K562 (cell line): ENCODE data around the gene TARP.

Experiments used
- ATAC-seq: fragments of 200-7000 bp; cut with Tn5 transposase; 3 replicates; pipeline ENCODE4 v1.9.1; 2020; ENCODE audit warnings: moderate library complexity
- BruUV-seq: library from RNA; stranded (reverse); fragments of 400-500 nt; replicated peaks from 2 replicates; lab custom pipeline; 2021; lab: Mats Ljungman, UMichigan
- CTCF ChIA-PET: fragments of 300-600 bp; formaldehyde crosslinking; extraction: SDS; loops from one replicate; lab custom pipeline; 2021; ENCODE audit warnings: low intra/inter-chr PET ratio; lab: Yijun Ruan, JAX
- POLR2A ChIA-PET: fragments of 300-600, 350-650 bp; sonication (Branson Sonifier 250); formaldehyde crosslinking; extraction: SDS; loops from one replicate; lab custom pipeline; 2021; ENCODE audit warnings: antibody characterized with exemption, inconsistent platforms; lab: Yijun Ruan, JAX
- DNase-seq, 4 experiments: peaks; one replicate each; pipeline versions ENCODE4 v3.0.0 to v3.0.0-alpha.2; 2011 to 2018; ENCODE audit warnings: low spot score in 3 of 4, mixed read lengths in 3 of 4; ENCODE audit errors: extremely low read depth in 1 of 4
- FAIRE-seq: peaks from 2 replicates; lab custom pipeline; 2011; peaks lifted over from hg19 to GRCh38; lab: Jason Lieb, UNC
- H2AFZ ChIP-seq: 2 replicates; pipeline ENCODE4 v1.6.0; 2011; ENCODE audit warnings: low read depth, low read length, control low read depth, inconsistent platforms
- H3K27ac ChIP-seq: fragments of 200-600 bp; 3 replicates; pipeline ENCODE4 v1.8.0; 2011; ENCODE audit warnings: low read depth, mild to moderate bottlenecking, control low read depth, inconsistent platforms, low read length, moderate library complexity, mixed read lengths; ENCODE audit errors: extremely low read depth
- H3K27me3 ChIP-seq, 2 experiments: fragments of 300-600 bp in 1 of 2; 2 replicates in 1 of 2; 3 replicates in 1 of 2; pipeline versions ENCODE4 v1.6.0 to v1.8.0; 2011; ENCODE audit warnings: inconsistent platforms in 2 of 2, low read length in 2 of 2, mild to moderate bottlenecking in 1 of 2, mixed read lengths in 1 of 2, moderate library complexity in 1 of 2; ENCODE audit not compliant: control insufficient read depth in 2 of 2, insufficient read depth in 2 of 2
- H3K36me3 ChIP-seq: fragments of 300-600 bp; 3 replicates; pipeline ENCODE4 v1.8.0; 2011; ENCODE audit warnings: mild to moderate bottlenecking, low read length, inconsistent platforms; ENCODE audit not compliant: control insufficient read depth, insufficient read depth
- H3K4me1 ChIP-seq, 2 experiments: fragments of 200-600 bp in 1 of 2; replicated peaks in 1 of 2; 2 replicates in 1 of 2; 3 replicates in 1 of 2; pipeline versions ENCODE4 v1.5.1 to v1.8.0; 2011; ENCODE audit warnings: inconsistent platforms in 2 of 2, low read length in 2 of 2, mild to moderate bottlenecking in 1 of 2, mixed read lengths in 1 of 2, moderate library complexity in 1 of 2; ENCODE audit not compliant: control insufficient read depth in 2 of 2, insufficient read depth in 2 of 2
- H3K4me2 ChIP-seq: 2 replicates; pipeline ENCODE4 v1.6.1; 2011; ENCODE audit warnings: low read length, control low read depth, inconsistent platforms, mixed read lengths; ENCODE audit not compliant: insufficient read depth
- H3K4me3 ChIP-seq: fragments of 200-600 bp; sonication (generic), shearing (Covaris generic); 2 replicates; pipeline ENCODE4 v1.5.1; 2016; ENCODE audit warnings: control low read depth, inconsistent platforms
- H3K79me2 ChIP-seq: fragments of 200-600 bp; 3 replicates; pipeline ENCODE4 v1.8.0; 2011; ENCODE audit warnings: low read length, inconsistent platforms; ENCODE audit not compliant: control insufficient read depth, insufficient read depth
- H3K9ac ChIP-seq, 2 experiments: 2 replicates each; pipeline versions ENCODE4 v1.6.0 to v1.6.1; 2011; ENCODE audit warnings: low read depth in 2 of 2, low read length in 2 of 2, control low read depth in 1 of 2, inconsistent platforms in 1 of 2, mild to moderate bottlenecking in 1 of 2, mixed read lengths in 1 of 2; ENCODE audit not compliant: insufficient read depth in 1 of 2
- H3K9me1 ChIP-seq: one replicate; pipeline ENCODE4 v1.6.0; 2011; ENCODE audit warnings: inconsistent platforms, mild to moderate bottlenecking, low read length, moderate library complexity; ENCODE audit not compliant: control insufficient read depth, insufficient read depth
- H3K9me3 ChIP-seq: replicated peaks from 2 replicates; pipeline ENCODE4 v1.5.1; 2011; ENCODE audit warnings: low read depth, low read length, inconsistent platforms; ENCODE audit not compliant: control insufficient read depth, insufficient read depth
- H4K20me1 ChIP-seq: replicated peaks from 2 replicates; pipeline ENCODE4 v1.6.1; 2011; ENCODE audit warnings: low read length, inconsistent platforms, mixed read lengths; ENCODE audit not compliant: control insufficient read depth, insufficient read depth
- CTCF ChIP-seq, 3 experiments: IDR thresholded peaks in 2 of 3; conservative IDR thresholded peaks in 1 of 3; 2 replicates each; pipeline ENCODE4 v1.5.1; 2011 to 2012; ENCODE audit warnings: low read length in 3 of 3, mild to moderate bottlenecking in 3 of 3, control low read depth in 2 of 3, improper control_type of control experiment in 1 of 3, inconsistent platforms in 1 of 3, low read depth in 1 of 3, mixed read lengths in 1 of 3, moderate library complexity in 1 of 3; ENCODE audit not compliant: insufficient read depth in 2 of 3
- EGR1 ChIP-seq: fragments of 450-650 bp; conservative IDR thresholded peaks from 2 replicates; pipeline ENCODE4 v1.6.1; 2017; ENCODE audit warnings: mild to moderate bottlenecking
- HDAC8 ChIP-seq: fragments of 450-650 bp; IDR thresholded peaks from 2 replicates; pipeline ENCODE4 v1.6.1; 2016; ENCODE audit warnings: mild to moderate bottlenecking, missing genetic modification characterization, moderate library complexity, missing compliant biosample characterization
- JUNB ChIP-seq: fragments of 450-650 bp; formaldehyde crosslinking; conservative IDR thresholded peaks from 2 replicates; pipeline ENCODE4 v1.4.0; 2020; ENCODE audit warnings: mild to moderate bottlenecking
- KAT2B ChIP-seq: IDR thresholded peaks from one replicate; pipeline ENCODE4 v1.6.1; 2012; ENCODE audit warnings: low read depth, mild to moderate bottlenecking, control low read depth, inconsistent platforms, low read length, moderate library complexity
- NFRKB ChIP-seq: fragments of 450-650 bp; IDR thresholded peaks from 2 replicates; pipeline ENCODE4 v1.6.1; 2016; ENCODE audit warnings: low read depth
- NFXL1 ChIP-seq: fragments of 450-650 bp; formaldehyde crosslinking; IDR thresholded peaks from 2 replicates; pipeline ENCODE4 v1.4.0; 2021; ENCODE audit warnings: mild to moderate bottlenecking
- PTRF ChIP-seq: fragments of 450-650 bp; IDR thresholded peaks from 2 replicates; pipeline ENCODE4 v1.6.1; 2016; ENCODE audit warnings: mild to moderate bottlenecking, missing genetic modification characterization, missing compliant biosample characterization
- SP2 ChIP-seq: IDR thresholded peaks from 2 replicates; pipeline ENCODE4 v1.6.1; 2011; ENCODE audit warnings: mild to moderate bottlenecking, low read depth, low read length, moderate library complexity; ENCODE audit not compliant: poor library complexity, severe bottlenecking; ENCODE audit errors: extremely low read depth
- TAF9B ChIP-seq: fragments of 450-650 bp; IDR thresholded peaks from 2 replicates; pipeline ENCODE4 v1.6.1; 2018; ENCODE audit warnings: mild to moderate bottlenecking; ENCODE audit not compliant: partially characterized antibody
- YBX1 ChIP-seq: fragments of 450-650 bp; IDR thresholded peaks from 2 replicates; pipeline ENCODE4 v1.7.1; 2016; ENCODE audit warnings: mild to moderate bottlenecking
- ZNF184 ChIP-seq: sonication (generic); formaldehyde crosslinking; IDR thresholded peaks from 2 replicates; pipeline ENCODE4 v1.5.0; 2020; ENCODE audit warnings: missing genetic modification reagents
- ZNF407 ChIP-seq: fragments of 450-650 bp; IDR thresholded peaks from 2 replicates; pipeline ENCODE4 v1.6.1; 2016; ENCODE audit warnings: low read depth
- WGBS: fragments of 100-300 bp; shearing (Covaris generic); methylation state at CpG from one replicate; pipeline ENCODE4 v1.1.6; 2016; ENCODE audit warnings: low coverage, mixed read lengths; ENCODE audit not compliant: insufficient coverage; ENCODE audit errors: missing lambda C conversion rate; 5-methylcytosine and 5-hydroxymethylcytosine counted together
- in situ Hi-C: fragments of 300-500 bp; cut with MboI; formaldehyde crosslinking; loops from 4 replicates; pipeline ENCODE4 v1.15.0; 2018; ENCODE audit warnings: inconsistent platforms, mixed read lengths
- intact Hi-C: fragments of 100-400 bp; cut with micrococcal nuclease; formaldehyde crosslinking; loops from 2 replicates; pipeline ENCODE4 v1.14.2; 2022

TARP gene

GRCh38 chr7:38315410-38315809, 42.0 kb upstream of the TARP start:
- FAIRE-seq: no peak
- Histone ChIP-seq H3K27ac (no peak overlapping the region), H3K27me3 (0 out of 5 replicates have a peak, but pooled peaks cover 0 to 5% of the 10 kb centered on the region in 2 experiments), H3K4me1 (peaks cover 4 to 5% of the 10 kb centered on the region in 2 experiments), H3K4me2 (no peak overlapping the region), H2AFZ (no peak overlapping the region; the same call in 1 of the 2 replicates), H3K79me2 (peaks cover 4% of the 10 kb centered on the region; the same call in 1 of the 3 replicates), H3K36me3 (no peaks in the 10 kb centered on the region), H3K9me3 (no peaks in the 10 kb centered on the region), H4K20me1 (no peaks in the 10 kb centered on the region), H3K9ac (no peak overlapping the region), H3K9me1 (no peaks in the 10 kb centered on the region), H3K4me3 (no peak overlapping the region)
- TF ChIP-seq TAF9B: no peak
- no peak for TF ChIP-seq SP2
- no peak for TF ChIP-seq YBX1
- TF ChIP-seq ZNF407: no peak
- TF ChIP-seq HDAC8 (tag): no peak
- TF ChIP-seq NFXL1 (CRISPR knock-in tag): no peak
- no peak for TF ChIP-seq CTCF (IDR thresholded peaks at IDR 0.05 in 2 of 3, conservative IDR thresholded peaks at IDR 0.05 in 1 of 3; ENCODE audit: insufficient read depth in 2 of 3, low read depth in 1 of 3, low read length in 3 of 3)
- TF ChIP-seq EGR1: no peak
- TF ChIP-seq PTRF: no peak
- no peak for TF ChIP-seq ZNF184 (CRISPR knock-in tag)
- no peak for TF ChIP-seq KAT2B
- TF ChIP-seq JUNB (CRISPR knock-in tag): no peak
- TF ChIP-seq NFRKB: no peak
- intact Hi-C loops: loop anchor here (5.0 kb wide), 1 partner anchor 413 kb away; no protein-coding TSS in a partner anchor
- DNase-seq: no peak
- in situ Hi-C loops: no loop called here
- POLR2A ChIA-PET: interaction anchor here (2.1 kb wide), 1 partner anchor 15 kb away, joined by 5 read pairs; no protein-coding TSS in a partner anchor
- CTCF ChIA-PET: no interaction called here
- 34% methylated on average over 3 of the region's 3 CpGs for WGBS
- ATAC-seq: no peak
- BruUV-seq: no TSS peak
